H1 (cell line): ENCODE measurements around the gene ARSB. TPM values are rescaled to one million over a fixed set of nuclear protein-coding genes. Genes with fewer than 3 reads are reported as not detected.

Experiments used
- BRCA1 ChIP-seq: IDR thresholded peaks from 2 replicates; pipeline ENCODE4 v1.6.1; 2012; ENCODE audit warnings: low read depth, low read length, improper control_type of control experiment
- GTF2F1 ChIP-seq: IDR thresholded peaks from 2 replicates; pipeline ENCODE4 v1.6.1; 2012; ENCODE audit warnings: low read depth, low read length, improper control_type of control experiment, borderline replicate concordance
- JUND ChIP-seq: IDR thresholded peaks from 2 replicates; pipeline ENCODE4 v1.6.1; 2011; ENCODE audit warnings: mild to moderate bottlenecking, improper control_type of control experiment, low read length
- MAFK ChIP-seq: IDR thresholded peaks from 2 replicates; pipeline ENCODE4 v1.6.1; 2012; ENCODE audit warnings: low read depth, mild to moderate bottlenecking, improper control_type of control experiment, low read length
- TCF12 ChIP-seq: IDR thresholded peaks from 2 replicates; pipeline ENCODE4 v1.6.1; 2011; ENCODE audit warnings: low read depth, mild to moderate bottlenecking, low read length
- TEAD4 ChIP-seq: IDR thresholded peaks from 2 replicates; pipeline ENCODE4 v1.6.1; 2012; ENCODE audit warnings: low read depth, low read length, inconsistent platforms, mixed read lengths
- polyA plus RNA-seq, 7 experiments: library from polyadenylated mRNA; depleted of rRNA in 3 of 7; stranded (reverse) in 5 of 7; unstranded in 2 of 7; fragments of >200 nt in 5 of 7; fragments of 200-250 nt in 2 of 7; gene quantifications; 1 replicate in 5 of 7; 2 replicates in 1 of 7; 4 replicates in 1 of 7; pipeline versions ENCODE4 v1.2.1 to v1.2.3, GENCODE V29; 2011 to 2013; ENCODE audit warnings: missing spikeins in 2 of 7, mixed read lengths in 2 of 7
- total RNA-seq: library from RNA; stranded (reverse); fragmentation: NEBNext Ultra II Directional; extraction: Animal tissue kit (Norgen Biotek cat#: 25700); gene quantifications from 2 replicates; pipeline ENCODE4 v1.2.1, GENCODE V29; 2021
- TF ChIP-seq, protein P1 (sequence below): fragments of 300-600 bp; sonication (generic); IDR thresholded peaks from 2 replicates; pipeline ENCODE4 v1.7.1; 2012; ENCODE audit warnings: low read length, moderate library complexity, mild to moderate bottlenecking, inconsistent platforms; ENCODE audit not compliant: insufficient replicate concordance
- TF ChIP-seq, protein P2 (sequence below): IDR thresholded peaks from 2 replicates; pipeline ENCODE4 v1.6.1; 2011; ENCODE audit warnings: low read depth, mild to moderate bottlenecking, low read length; ENCODE audit not compliant: insufficient read depth

Gene ARSB
- total and polyA plus RNA-seq, 2 of the 8 experiments (the other 6 are each of a cell fraction or from before 2014, with no cell fraction given): 6.4 to 13.9 TPM

DNA sequence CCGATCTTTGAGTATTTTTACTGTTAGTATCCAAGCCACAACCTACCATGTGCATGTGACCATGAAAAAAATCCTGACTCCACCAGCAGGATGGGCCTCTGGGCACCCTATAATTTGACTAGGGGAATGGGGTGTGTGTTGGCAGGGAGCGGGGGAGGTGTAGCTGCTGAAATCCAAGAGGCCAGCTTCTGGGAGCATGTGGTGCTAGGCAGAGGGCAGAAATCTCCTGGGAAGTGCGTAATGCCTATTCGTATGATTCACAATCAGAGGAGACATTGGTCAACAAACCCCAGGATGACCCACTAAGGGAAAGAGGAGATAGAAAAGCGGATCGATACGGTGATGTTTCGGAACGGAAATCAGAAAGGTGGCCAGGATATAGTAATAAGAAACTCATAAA lies 149.9 kb downstream of the ARSB start (continued):
- TF ChIP-seq, protein P1, sequence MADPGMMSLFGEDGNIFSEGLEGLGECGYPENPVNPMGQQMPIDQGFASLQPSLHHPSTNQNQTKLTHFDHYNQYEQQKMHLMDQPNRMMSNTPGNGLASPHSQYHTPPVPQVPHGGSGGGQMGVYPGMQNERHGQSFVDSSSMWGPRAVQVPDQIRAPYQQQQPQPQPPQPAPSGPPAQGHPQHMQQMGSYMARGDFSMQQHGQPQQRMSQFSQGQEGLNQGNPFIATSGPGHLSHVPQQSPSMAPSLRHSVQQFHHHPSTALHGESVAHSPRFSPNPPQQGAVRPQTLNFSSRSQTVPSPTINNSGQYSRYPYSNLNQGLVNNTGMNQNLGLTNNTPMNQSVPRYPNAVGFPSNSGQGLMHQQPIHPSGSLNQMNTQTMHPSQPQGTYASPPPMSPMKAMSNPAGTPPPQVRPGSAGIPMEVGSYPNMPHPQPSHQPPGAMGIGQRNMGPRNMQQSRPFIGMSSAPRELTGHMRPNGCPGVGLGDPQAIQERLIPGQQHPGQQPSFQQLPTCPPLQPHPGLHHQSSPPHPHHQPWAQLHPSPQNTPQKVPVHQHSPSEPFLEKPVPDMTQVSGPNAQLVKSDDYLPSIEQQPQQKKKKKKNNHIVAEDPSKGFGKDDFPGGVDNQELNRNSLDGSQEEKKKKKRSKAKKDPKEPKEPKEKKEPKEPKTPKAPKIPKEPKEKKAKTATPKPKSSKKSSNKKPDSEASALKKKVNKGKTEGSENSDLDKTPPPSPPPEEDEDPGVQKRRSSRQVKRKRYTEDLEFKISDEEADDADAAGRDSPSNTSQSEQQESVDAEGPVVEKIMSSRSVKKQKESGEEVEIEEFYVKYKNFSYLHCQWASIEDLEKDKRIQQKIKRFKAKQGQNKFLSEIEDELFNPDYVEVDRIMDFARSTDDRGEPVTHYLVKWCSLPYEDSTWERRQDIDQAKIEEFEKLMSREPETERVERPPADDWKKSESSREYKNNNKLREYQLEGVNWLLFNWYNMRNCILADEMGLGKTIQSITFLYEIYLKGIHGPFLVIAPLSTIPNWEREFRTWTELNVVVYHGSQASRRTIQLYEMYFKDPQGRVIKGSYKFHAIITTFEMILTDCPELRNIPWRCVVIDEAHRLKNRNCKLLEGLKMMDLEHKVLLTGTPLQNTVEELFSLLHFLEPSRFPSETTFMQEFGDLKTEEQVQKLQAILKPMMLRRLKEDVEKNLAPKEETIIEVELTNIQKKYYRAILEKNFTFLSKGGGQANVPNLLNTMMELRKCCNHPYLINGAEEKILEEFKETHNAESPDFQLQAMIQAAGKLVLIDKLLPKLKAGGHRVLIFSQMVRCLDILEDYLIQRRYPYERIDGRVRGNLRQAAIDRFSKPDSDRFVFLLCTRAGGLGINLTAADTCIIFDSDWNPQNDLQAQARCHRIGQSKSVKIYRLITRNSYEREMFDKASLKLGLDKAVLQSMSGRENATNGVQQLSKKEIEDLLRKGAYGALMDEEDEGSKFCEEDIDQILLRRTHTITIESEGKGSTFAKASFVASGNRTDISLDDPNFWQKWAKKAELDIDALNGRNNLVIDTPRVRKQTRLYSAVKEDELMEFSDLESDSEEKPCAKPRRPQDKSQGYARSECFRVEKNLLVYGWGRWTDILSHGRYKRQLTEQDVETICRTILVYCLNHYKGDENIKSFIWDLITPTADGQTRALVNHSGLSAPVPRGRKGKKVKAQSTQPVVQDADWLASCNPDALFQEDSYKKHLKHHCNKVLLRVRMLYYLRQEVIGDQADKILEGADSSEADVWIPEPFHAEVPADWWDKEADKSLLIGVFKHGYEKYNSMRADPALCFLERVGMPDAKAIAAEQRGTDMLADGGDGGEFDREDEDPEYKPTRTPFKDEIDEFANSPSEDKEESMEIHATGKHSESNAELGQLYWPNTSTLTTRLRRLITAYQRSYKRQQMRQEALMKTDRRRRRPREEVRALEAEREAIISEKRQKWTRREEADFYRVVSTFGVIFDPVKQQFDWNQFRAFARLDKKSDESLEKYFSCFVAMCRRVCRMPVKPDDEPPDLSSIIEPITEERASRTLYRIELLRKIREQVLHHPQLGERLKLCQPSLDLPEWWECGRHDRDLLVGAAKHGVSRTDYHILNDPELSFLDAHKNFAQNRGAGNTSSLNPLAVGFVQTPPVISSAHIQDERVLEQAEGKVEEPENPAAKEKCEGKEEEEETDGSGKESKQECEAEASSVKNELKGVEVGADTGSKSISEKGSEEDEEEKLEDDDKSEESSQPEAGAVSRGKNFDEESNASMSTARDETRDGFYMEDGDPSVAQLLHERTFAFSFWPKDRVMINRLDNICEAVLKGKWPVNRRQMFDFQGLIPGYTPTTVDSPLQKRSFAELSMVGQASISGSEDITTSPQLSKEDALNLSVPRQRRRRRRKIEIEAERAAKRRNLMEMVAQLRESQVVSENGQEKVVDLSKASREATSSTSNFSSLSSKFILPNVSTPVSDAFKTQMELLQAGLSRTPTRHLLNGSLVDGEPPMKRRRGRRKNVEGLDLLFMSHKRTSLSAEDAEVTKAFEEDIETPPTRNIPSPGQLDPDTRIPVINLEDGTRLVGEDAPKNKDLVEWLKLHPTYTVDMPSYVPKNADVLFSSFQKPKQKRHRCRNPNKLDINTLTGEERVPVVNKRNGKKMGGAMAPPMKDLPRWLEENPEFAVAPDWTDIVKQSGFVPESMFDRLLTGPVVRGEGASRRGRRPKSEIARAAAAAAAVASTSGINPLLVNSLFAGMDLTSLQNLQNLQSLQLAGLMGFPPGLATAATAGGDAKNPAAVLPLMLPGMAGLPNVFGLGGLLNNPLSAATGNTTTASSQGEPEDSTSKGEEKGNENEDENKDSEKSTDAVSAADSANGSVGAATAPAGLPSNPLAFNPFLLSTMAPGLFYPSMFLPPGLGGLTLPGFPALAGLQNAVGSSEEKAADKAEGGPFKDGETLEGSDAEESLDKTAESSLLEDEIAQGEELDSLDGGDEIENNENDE: no peak
- no peak for TF ChIP-seq MAFK
- TF ChIP-seq, protein P2, sequence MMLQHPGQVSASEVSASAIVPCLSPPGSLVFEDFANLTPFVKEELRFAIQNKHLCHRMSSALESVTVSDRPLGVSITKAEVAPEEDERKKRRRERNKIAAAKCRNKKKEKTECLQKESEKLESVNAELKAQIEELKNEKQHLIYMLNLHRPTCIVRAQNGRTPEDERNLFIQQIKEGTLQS: no peak
- TF ChIP-seq JUND: no peak
- no peak for TF ChIP-seq TEAD4
- no peak for TF ChIP-seq BRCA1
- no peak for TF ChIP-seq TCF12
- TF ChIP-seq GTF2F1: no peak
